Measurements from ENCODE around the gene DMTF1.

DNA sequence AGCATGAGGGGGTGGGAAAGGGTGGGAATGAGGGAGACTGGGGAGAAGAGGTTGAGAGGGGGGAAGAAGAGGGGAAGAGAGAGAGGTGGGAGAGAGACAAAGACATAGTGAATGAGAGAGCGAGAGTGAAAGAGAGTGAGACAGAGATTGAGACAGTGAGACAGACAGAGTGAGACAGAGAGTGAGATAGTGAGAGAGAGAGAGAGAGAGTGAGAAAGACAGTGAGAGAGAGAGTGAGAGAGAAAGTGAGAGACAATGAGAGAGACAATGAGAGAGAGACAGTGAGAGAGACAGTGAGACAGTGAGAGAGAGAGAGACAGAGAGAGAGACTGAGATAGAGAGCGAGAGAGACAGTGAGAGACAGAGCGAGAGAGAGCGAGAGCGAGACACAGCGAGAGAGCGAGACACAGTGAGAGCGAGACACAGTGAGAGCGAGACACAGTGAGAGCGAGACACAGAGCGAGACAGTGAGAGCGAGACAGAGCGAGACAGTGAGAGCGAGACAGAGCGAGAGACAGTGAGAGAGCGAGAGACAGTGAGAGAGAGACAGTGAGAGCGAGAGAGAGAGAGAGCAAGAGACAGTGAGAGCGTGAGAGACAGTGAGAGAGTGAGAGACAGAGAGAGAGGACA is 57.2 kb downstream of the DMTF1 start:
- no peak for TF ChIP-seq POLR2A (IDR thresholded peaks at IDR 0.05; ENCODE audit: low read depth, low read length)
- TF ChIP-seq TAF1 (IDR thresholded peaks at IDR 0.05; ENCODE audit: low read depth, low read length) = no peak
- TF ChIP-seq POU2F2 (IDR thresholded peaks at IDR 0.05; ENCODE audit: low read depth, low read length) = no peak
- TF ChIP-seq POLR2AphosphoS5 (IDR thresholded peaks at IDR 0.05; ENCODE audit: low read depth, low read length) = no peak
- TF ChIP-seq SPI1 (IDR thresholded peaks at IDR 0.05; ENCODE audit: low read depth, low read length) = no peak
- no peak for TF ChIP-seq PAX5 (IDR thresholded peaks at IDR 0.05; ENCODE audit: insufficient read depth, low read length, severe bottlenecking)

Data from GM12891 (cell line).